ENCODE data around the gene HPS5. TPM values are rescaled to one million over a fixed set of nuclear protein-coding genes. Genes with fewer than 3 reads are reported as not detected.

The HPS5 gene
- total and polyA plus RNA-seq, 2 donors (not counting 3 experiments of a cell fraction or from before 2014, with no cell fraction given): 4.7 to 14.1 TPM

- CTCF ChIA-PET: no interaction called here
Observed at GRCh38 chr11:18364495-18365073, 42.6 kb upstream of the HPS5 start.

More at GRCh38 chr11:18364495-18365073, 42.6 kb upstream of the HPS5 start:
- peaks cover 12 to 18% of the 10 kb centered on the region in 2 experiments for H3K36me3 ChIP-seq (ENCODE audit: control insufficient read depth in 2 of 2, extremely low read depth in 1 of 2, insufficient read depth in 2 of 2, low read length in 2 of 2)
- H3K79me2 ChIP-seq (ENCODE audit: control insufficient read depth, insufficient read depth, low read length): no peaks in the 10 kb centered on the region
- no peaks in the 10 kb centered on the region for H3K9me1 ChIP-seq (replicated peaks; ENCODE audit: control insufficient read depth, extremely low read depth, insufficient read depth, low read length)
- no TSS peak for BruUV-seq (replicated peaks)
- H3K9ac ChIP-seq (replicated peaks; ENCODE audit: extremely low read depth, insufficient read depth, low read length): no peak overlapping the region
- dilution Hi-C loops (cut with MboI; ENCODE audit: extremely low pct_ligation_motif_present, low sequenced_read_pairs): no loop called here
- no peak for DNase-seq (ENCODE audit: low read depth, low spot score)
- FAIRE-seq: no peak
- TF ChIP-seq JUN (IDR thresholded peaks at IDR 0.05; ENCODE audit: borderline replicate concordance, insufficient read depth, insufficient read length, low read depth) (no peak), FOS (IDR thresholded peaks at IDR 0.05; ENCODE audit: borderline replicate concordance, insufficient read depth, low read length) (no peak), MYC (IDR thresholded peaks at IDR 0.05; ENCODE audit: low read depth, low read length) (no peak), GATA2 (IDR thresholded peaks at IDR 0.05; ENCODE audit: insufficient read depth, insufficient read length, low read depth, low read length) (no peak), POLR2AphosphoS5 (IDR thresholded peaks at IDR 0.05; ENCODE audit: insufficient read depth, low read depth, low read length) (no peak), CTCF (IDR thresholded peaks at IDR 0.05; ENCODE audit: extremely low read depth in 1 of 2, insufficient read depth in 1 of 2, low read depth in 1 of 2, low read length in 2 of 2) (no peak), POLR2A (IDR thresholded peaks at IDR 0.05; ENCODE audit: low read depth, low read length) (no peak), EZH2 (IDR thresholded peaks at IDR 0.05; ENCODE audit: borderline replicate concordance, low read depth, low read length, severe bottlenecking) (no peak), MAX (IDR thresholded peaks at IDR 0.05; ENCODE audit: insufficient read depth, insufficient read length) (no peak)
- H3K4me3 ChIP-seq (replicated peaks in 1 of 3; ENCODE audit: insufficient read depth in 1 of 3, low read depth in 1 of 3, low read length in 3 of 3): no peak overlapping the region
- no peaks in the 10 kb centered on the region for H4K20me1 ChIP-seq (replicated peaks; ENCODE audit: control insufficient read depth, extremely low read depth, insufficient read depth, low read length)
- no peaks in the 10 kb centered on the region for H3K4me1 ChIP-seq (ENCODE audit: control insufficient read depth, extremely low read depth, insufficient read depth, low read length)
- H3K27ac ChIP-seq (ENCODE audit: insufficient read depth, low read depth, low read length): no peak overlapping the region
- H3K27me3 ChIP-seq (ENCODE audit: control insufficient read depth in 2 of 2, insufficient read depth in 2 of 2, low read length in 2 of 2): no peaks in the 10 kb centered on the region
- POLR2A ChIA-PET: interaction anchor here (0.7 kb wide), 1 partner anchor 10 kb away, joined by 4 read pairs; no protein-coding TSS in a partner anchor
- intact Hi-C loops (cut with micrococcal nuclease): no loop called here
- no peak overlapping the region for H2AFZ ChIP-seq (ENCODE audit: low read depth, low read length)
- no peak overlapping the region for H3K4me2 ChIP-seq (ENCODE audit: insufficient read depth, low read length)
- H3K9me3 ChIP-seq (replicated peaks; ENCODE audit: control insufficient read depth, insufficient read depth, low read length): no peaks in the 10 kb centered on the region

Measured in endothelial cell of umbilical vein (primary cell).